HG02588 (cell line): Measurements from ENCODE around the gene TRIM44.
"Not testable (repeated sequence)": the region's sequence is repeated elsewhere in the genome, so short reads cannot be mapped to it uniquely, and the experiment has no call there.

ENCODE experiments used
- ATAC-seq: cut with Tn5 transposase; IDR thresholded peaks from one replicate; pipeline ENCODE4 v1.9.1; 2021; ENCODE audit warnings: mild to moderate bottlenecking, moderate library complexity; ENCODE audit not compliant: unreplicated experiment

TRIM44 gene

DNA sequence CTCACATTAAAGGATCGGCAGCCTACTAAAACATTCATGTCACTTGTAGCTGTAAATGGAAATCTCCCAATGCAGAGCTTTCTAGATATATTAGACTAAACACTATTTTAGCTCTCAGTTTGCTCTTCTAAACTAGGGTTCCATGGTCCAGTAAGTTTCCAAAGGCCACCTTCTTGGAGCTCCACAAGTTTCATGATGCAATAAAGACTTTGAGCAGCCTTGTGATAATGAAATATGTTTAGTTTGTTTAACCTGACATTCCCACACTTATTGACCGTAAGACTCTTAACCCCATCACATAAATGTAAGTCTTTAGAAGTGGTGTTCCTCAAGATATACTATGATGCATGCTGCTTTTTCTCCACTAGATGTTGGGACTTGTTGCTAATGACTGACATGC, 87.7 kb downstream of the TRIM44 start:
- ATAC-seq, result no peak

DNA sequence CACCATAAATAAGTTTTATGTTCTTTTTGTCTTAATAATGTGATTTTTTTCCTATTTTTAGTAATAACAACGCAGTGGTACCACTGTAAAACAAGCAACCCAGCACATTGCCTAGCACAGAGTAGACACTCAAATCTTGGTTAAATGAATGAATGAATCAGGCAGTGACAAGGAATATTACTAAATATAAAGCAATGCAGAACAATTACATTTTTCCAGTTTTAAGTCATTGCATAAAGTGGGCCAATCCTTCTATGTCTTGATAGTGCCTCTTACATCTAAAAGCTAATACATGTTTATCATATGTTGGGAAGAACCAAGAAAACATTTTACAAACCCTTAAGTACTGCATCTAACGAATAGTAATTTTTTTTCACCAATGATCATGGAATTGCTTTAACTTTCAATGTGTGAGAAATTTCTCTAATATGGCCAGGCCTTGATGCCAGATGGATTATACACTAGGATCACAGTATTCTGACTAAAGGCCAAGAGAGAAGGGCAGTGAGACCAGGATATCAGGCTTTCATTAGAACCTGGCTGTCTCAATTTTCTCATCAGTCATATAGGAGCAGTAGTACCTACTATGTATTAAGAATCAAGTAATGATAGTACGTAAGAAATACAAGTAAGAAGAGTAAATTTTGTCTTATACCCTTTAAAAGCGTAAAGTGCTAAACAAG, 88.5 kb downstream of the TRIM44 start:
- no peak for ATAC-seq

DNA sequence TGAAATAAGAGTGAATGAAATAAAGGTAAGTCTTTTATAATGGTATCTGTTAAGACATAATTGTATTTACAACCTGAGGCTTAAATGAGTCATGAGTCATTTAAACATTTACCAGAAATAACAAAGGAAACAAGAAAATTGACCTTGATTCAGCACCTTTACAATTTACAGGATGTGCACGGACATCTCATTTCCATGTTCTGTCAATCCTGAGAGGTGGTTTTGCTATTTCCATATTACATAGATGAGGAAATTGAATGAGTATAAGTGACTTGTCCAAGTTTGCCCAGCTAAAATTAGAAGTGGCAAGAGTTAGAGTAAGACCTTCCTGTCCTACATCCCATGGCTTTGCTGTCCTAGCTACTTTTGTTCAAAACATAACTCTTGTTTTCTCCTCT, 89.1 kb downstream of the TRIM44 start:
- no peak for ATAC-seq

DNA sequence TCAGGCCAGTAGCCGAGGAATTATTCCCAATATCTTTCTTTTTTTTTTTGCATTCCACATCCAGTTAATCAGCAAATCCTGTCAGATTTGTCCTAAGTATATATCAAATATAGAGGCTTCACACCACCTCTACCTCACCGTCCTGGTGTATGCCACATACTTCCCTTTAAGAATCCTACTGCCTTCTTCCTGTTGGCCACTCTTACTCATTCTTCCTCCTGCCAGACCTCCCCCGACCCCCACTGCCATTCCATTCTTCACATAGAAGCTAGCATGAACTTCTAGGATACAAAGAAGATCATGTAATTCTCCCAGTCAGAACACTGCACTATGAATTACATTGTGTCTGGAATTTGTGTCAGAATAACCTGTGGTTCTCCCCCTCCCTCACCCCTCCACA, 89.5 kb downstream of the TRIM44 start:
- no peak for ATAC-seq

DNA sequence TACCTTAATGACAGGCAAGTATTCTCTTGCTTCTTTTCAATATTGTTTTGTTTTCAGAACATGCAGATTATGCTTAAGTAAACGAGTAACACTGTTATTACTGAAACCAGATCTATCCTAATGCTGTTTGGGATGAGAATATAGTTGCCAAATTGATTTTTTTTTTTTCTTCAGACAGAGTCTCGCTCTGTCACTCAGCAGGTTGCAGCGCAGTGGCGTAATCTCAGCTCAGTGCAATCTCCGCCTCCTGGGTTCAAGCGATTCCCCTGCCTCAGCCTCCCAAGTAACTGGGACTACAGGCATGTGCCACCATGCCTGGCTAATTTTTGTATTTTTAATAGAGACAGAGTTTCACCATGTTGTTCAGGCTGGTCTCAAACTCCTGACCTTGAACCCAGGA, 91.0 kb downstream of the TRIM44 start:
- not testable (repeated sequence) for ATAC-seq

DNA sequence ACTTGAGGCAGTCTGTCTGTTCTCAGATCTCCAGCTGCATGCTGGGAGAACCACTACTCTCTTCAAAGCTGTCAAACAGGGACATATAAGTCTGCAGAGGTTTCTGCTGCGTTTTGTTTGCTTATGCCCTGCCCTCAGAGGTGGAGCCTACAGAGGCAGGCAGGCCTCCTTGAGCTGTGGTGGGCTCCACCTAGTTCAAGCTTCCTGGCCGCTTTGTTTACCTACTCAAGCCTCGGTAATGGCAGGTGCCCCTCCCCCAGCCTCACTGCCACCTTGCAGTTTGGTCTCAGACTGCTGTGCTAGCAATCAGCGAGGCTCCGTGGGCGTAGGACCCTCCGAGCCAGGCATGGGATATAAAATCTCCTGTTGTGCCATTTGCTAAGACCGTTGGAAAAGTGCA, 97.4 kb downstream of the TRIM44 start:
- not testable (repeated sequence) for ATAC-seq

DNA sequence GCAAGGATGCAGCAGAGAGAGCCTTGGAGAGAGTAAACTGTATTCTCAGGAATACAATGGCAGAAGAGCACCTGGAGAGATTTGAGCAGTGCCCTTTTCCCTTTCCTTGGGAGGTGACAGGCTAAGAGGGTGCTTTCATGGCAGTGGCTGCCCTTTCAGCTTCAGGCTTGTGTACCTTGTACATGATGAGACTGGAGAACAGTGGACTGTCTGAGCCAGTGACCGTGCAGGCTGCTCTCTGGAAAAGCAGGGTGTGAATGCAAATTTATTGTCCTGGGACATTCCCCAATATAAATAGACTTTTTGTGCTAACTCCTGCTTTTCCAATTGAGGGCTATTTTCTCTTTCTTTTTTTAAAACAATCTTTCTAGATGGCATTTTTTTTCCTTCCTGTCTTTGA, 99.3 kb downstream of the TRIM44 start:
- no peak for ATAC-seq

DNA sequence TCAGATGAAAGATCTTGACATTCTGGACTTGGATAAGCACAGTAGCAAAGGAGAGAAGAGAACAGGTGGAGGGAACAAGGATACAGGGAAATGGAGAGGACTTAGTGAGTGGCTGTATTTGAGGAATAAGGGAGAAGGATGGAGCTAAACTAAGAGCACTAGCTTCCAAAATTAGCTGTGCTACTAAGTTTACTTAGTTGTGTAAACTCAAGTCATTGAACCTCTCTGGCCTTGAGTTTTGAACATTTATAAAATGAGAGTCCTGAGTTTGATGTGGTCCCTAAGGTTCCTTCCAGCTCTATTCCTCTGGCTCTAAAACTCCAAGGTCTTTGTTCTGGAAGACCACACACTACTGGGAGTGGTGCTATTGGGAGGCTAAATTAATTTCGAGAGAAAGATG, 100.7 kb downstream of the TRIM44 start:
- ATAC-seq, result no peak

DNA sequence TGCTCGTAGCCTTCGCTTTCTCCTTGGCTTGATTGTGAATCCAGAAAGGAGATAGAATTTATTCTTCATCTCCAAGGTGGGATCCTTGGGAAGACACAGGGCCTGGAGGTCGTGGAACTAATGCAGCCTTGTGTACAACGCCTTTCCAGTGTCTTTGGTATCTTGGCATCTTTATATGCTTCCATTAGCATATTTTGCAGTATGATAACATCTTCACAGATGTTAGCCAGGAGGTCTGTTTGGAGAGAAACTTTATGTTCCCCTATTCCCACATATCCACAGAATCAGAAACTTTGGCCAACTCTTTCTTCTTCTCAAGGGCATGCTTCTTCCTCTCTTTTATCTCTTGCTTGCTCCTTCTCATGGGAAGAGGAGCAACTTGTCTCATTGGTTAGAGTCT, 101.2 kb downstream of the TRIM44 start:
- ATAC-seq, result no peak

DNA sequence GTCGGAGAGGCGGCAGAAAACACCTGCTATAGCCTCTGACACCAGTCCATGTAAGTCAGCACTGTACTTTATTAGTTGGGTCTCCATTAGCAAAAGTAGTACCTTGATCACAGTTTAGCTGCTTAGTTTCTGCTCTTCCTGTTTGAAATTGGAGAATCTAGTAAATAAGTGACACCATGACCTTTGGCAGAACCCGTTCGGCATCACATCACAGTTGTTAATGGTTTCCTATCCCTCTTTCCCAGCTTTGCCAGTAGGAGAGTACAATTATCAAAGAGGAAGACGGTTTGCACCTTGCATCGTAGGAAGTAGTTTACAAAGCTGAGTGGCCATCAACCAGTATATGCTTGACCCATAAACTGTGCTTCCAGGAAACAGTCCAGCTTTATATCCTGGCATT, 101.8 kb downstream of the TRIM44 start:
- ATAC-seq, result no peak

DNA sequence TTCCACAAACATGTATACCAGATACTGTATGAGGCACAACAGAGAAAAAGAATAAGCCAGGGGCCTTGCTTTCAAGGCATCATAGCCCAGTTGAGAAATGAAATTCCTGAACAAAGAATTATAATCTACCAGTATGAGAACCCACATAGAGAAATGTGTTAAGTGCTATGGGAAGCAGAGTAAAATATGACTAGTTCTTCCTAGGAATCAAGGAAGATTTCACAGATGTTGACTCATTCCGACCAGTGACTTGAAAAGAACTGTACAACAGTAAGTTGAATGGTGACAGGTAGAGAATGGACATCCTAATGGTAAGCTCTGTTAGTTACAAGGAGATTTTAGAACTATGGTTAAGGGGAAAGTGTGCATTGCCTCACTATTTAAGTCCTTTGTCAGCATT, 102.6 kb downstream of the TRIM44 start:
- ATAC-seq, result no peak

DNA sequence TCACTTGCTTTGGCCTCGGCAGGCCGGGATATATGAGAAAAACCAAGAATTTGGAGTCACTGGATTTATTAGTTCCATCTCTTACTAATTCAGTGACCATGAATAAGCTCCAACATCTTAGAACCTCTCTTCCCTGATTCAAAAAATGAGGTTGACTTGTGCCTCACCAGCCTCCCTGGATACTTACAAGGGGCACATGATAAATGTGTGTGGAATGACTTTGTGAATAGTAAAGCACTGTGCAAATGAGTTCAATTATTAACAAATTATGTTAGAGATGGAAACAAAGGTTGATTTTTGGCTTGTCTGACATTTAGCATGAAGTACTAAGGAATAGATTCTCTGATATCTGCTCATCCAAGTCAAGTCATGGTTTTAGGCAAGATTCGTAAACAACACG, 104.1 kb downstream of the TRIM44 start:
- ATAC-seq, result no peak

DNA sequence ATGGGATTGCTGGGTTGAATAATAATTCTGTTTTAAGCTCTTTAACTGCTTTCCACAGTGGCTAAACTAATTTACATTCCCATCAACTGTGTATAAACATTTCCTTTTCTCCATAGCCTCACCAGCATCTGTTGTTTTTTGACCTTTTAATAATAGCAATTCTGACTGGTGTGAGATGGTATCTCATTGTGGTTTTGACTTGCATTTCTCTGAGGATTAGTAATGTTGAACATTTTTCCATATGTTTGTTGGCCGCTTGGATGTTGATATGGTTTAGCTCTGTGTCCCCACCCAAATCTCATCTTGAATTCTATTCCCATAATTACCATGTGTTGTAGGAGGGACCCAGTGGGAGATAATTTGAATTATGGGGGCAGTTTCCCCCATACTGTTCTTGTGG, 107.8 kb downstream of the TRIM44 start:
- ATAC-seq, result not testable (repeated sequence)

DNA sequence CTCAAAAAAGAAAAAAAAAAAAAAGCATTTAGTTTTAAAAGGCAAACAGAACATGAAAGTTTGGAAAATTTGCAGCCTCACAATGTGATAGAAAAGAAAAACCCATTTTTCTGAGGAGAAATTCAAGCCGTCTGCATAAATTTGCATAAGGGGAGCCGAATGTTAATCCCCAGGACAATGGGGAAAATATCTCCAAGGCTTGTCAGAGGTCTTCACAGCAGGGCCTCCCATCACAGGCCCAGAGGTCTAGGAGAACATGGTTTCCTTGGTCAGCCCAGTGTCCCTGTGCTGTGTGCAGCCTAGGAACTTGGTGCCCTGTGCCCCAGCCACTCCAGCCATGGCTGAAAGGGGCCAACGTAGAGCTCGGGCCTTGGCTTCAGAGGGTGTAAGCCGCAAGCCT, 109.1 kb downstream of the TRIM44 start:
- ATAC-seq, result no peak

DNA sequence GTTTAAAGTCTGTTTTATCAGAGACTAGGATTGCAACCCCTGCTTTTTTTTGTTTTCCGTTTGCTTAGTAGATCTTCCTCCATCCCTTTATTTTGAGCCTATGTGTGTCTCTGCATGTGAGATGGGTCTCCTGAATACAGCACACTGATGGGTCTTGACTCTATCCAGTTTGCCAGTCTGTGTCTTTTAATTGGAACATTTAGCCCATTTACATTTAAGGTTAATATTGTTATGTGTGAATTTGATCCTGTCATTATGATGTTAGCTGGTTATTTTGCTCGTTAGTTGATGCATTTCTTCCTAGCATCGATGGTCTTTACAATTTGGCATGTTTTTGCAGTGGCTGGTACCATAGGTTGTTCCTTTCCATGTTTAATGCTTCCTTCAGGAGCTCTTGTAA, 114.7 kb downstream of the TRIM44 start:
- not testable (repeated sequence) for ATAC-seq

DNA sequence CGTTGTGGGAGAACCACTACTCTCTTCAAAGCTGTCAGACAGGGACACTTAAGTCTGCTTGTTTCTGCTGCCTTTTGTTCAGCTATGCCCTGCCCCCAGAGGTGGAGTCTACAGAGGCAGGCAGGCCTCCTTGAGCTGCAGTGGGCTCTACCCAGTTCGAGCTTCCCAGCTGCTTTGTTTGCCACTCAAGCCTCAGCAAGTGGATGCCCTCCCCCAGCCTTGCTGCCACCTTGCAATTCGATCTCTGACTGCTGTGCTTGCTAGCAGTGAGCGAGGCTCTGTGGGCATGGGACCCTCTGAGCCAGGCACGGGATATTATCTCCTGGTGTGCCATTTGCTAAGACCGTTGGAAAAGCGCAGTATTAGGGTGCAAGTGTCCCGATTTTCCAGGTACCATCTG, 116.4 kb downstream of the TRIM44 start:
- not testable (repeated sequence) for ATAC-seq

DNA sequence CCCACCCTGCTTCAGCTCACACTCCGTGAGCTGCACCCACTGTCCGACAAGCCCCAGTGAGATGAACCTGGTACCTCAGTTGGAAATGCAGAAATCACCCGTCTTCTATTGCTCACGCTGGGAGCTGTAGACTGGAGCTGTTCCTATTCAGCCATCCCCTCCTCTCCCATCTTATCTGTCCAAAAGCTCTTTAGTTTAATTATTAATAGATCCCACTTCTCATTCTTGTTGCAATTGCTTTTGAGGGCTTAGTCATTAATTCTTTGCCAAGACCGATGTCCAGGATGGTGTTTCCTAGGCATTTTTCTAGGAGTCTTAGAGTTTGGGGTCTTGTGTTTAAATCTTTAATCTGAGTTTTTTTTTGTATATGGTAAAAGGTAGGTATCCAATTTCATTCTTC, 116.8 kb downstream of the TRIM44 start:
- ATAC-seq, result no peak

DNA sequence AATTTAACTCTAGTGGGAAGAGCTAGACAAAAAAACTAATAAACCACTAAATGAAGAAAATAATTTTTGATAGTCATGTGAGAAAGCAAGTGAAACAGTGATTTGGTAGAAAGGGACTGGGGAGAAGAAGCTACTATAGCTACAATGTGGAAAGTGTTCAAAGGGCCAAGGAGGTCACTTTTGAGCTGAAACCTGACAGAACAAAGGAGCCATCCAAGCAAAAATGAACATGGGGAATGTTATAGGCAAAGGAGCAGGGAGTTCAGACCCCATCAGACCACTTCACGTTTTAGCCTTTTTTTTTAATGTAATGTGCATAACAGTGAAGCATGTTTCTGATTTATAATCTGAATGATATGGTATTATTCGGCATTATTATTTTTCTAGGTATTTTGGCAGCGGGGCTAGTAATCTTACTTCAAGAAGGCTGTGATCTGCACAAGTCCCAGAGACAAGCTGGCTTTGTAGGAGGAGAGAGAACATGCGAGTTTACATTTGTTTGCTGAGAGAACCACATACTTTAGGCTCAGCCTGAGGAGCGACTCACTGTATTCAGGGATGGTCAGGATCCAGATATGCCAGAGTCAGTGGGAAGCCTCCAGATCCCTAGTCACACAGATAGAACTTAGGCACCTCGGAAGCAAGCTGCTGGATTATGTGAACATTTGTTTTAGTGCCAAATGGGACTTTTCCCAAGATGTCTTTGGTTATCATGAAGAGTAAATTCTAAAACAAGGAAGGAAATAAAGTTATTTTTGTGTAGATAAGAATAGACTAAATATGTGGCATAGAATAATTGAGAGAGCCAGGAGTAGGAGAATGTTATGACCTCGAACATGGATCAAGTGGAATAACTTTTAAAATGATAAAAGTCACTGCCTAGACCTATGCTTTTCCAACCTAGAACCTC, 118.6 kb downstream of the TRIM44 start:
- ATAC-seq, result no peak

DNA sequence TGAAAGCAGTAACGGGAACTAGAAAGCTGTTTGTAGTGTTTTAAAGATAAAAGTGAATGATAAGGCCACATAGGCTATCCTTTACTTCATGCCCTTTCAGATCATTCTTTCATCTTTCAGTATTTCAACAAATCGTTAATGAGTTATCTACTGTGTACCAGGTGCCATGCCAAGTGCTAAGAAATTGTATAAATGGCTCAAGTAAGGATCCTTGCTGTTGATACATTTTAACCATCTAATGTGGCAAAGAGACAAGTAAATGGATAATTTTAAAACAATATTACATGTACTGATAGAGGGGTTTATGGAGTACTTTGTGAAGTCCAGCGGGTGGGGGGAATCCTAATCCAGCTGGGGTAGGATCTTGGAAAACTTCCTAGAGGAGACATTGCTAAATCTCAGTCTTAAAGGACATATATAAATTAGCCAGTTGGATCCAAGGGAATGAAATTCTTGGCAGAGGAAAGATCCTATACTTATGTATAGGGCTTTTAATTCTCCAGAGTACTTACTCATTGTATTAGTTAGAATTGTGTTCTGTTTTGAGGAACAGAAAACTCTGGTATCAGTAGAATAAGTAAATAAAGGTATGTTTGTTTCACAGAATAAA, 119.4 kb downstream of the TRIM44 start:
- ATAC-seq, result no peak

DNA sequence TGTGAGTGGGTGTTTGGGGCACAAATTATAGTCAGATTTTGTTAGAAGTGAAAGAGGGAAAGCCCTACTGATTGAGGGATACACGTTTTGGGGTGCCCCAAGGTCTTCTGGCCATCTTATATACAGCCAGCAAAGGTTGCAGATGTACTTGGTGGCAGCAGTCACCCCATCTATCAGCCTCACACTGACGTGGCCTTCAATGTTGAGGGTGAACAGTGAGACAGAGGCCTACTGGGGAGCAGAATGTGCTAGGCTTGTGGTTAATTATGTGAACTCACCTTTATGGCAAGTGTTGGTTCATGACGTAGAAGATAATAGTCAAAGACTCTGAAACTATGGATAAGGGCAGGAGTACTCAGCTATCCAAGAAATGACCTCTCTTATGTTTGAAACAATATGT, 121.2 kb downstream of the TRIM44 start:
- ATAC-seq, result no peak

DNA sequence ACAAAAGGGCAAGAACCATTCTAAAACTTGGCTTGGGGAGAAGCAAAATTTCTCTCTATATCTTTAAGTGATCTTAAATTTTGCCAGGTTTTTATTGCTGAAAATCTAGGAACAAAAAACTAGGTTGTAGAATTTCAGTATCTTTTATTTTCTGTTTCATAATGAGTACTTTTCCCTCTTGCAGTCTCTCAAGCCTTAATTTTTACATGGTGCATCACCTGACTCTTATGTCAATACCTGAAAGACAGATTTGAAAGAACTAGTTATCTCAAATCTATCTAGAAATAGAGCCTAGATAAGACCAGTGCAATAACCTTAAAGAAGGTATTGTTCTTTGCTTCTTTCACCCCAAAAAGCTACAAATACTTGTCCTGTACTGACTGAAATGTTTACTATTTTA, 122.1 kb downstream of the TRIM44 start:
- no peak for ATAC-seq
